Measurements from ENCODE around the gene CCDC40.

Gene CCDC40

DNA sequence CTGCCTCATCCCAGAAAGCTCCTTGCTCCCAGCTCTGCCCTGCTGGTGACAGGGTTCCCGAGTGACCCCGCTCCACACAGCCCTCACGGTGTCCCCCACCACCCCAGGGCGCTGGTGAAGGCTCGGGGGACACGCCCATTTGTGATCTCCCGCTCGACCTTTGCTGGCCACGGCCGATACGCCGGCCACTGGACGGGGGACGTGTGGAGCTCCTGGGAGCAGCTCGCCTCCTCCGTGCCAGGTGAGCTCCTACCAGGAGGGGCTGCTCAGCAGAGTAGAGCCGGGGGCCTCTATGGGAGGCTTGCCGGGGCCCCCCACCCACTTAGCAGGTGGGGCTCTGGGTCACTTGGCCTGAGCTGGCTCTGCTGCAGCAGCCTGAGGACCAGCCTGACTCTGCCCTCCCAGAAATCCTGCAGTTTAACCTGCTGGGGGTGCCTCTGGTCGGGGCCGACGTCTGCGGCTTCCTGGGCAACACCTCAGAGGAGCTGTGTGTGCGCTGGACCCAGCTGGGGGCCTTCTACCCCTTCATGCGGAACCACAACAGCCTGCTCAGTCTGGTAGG is 76.1 kb downstream of the CCDC40 start:
- ChIA-PET POLR2A (ENCODE audit: low non-redundant PET) (no interaction called here), CTCF (no interaction called here)
- no peak overlapping the region for H3K27ac ChIP-seq
- TF ChIP-seq CTCF (conservative IDR thresholded peaks at IDR 0.05; ENCODE audit: low read depth) = no peak
- DNase-seq (ENCODE audit: low spot score) = no peak

DNA sequence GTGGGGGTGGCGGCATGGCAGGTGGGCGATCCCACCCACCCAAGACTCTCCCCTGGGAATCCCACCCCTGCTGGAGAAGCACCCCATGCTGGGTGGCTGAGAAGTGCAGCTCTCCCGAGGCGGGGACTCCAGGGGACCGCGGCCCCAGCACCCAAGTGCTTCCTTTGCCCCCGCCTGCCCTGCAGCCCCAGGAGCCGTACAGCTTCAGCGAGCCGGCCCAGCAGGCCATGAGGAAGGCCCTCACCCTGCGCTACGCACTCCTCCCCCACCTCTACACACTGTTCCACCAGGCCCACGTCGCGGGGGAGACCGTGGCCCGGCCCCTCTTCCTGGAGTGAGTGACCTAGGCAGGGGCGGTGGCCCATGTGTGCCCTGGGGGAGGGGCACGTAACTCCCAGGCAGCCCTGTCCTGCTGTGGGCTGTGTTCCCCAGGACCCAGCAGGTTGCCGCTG is 76.6 kb downstream of the CCDC40 start:
- no peak for DNase-seq (ENCODE audit: low spot score)
- TF ChIP-seq CTCF (conservative IDR thresholded peaks at IDR 0.05; ENCODE audit: low read depth) = no peak
- H3K27ac ChIP-seq = no peak overlapping the region
- POLR2A ChIA-PET (ENCODE audit: low non-redundant PET) = interaction anchor here (0.6 kb wide), 1 partner anchor 139 kb away, joined by 4 read pairs; no protein-coding TSS in a partner anchor
- CTCF ChIA-PET = interaction anchor here (0.7 kb wide), 1 partner anchor 11 kb away, joined by 3 read pairs; no protein-coding TSS in a partner anchor

- no peak for TF ChIP-seq CTCF (conservative IDR thresholded peaks at IDR 0.05; ENCODE audit: low read depth)
- POLR2A ChIA-PET (ENCODE audit: low non-redundant PET) = interaction anchor here (0.7 kb wide), 1 partner anchor 73 kb away, joined by 4 read pairs; no protein-coding TSS in a partner anchor
- CTCF ChIA-PET = interaction anchor here (0.7 kb wide), 1 partner anchor 54 kb away, joined by 3 read pairs; no protein-coding TSS in a partner anchor
- H3K27ac ChIP-seq = no peak overlapping the region
- no peak for DNase-seq (ENCODE audit: low spot score)
These were observed 78.3 kb downstream of the CCDC40 start for GRCh38 chr17:80114758-80115157.

DNA sequence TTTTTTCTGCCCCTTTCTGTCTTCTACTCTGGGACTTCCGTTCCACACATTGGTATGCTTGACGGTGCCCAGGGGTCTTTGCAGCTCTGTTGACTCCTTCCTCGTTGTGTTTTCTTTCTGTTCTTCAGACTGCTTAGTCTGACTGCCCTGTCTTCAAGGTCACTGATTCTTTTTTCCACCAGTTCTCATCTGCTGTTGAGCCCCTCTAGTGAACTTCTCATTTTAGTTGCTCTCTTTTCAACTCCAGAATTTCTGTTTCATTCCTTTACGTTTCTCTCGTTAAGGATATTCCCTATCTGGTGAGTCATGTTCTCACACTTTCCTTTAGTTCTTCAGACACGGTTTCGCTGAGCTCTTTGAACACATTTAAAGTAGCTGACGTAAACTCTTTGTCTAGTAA is 78.7 kb downstream of the CCDC40 start:
- no peak for TF ChIP-seq CTCF (conservative IDR thresholded peaks at IDR 0.05; ENCODE audit: low read depth)
- ChIA-PET CTCF (no interaction called here), POLR2A (ENCODE audit: low non-redundant PET) (no interaction called here)
- no peak overlapping the region for H3K27ac ChIP-seq
- no peak for DNase-seq (ENCODE audit: low spot score)

DNA sequence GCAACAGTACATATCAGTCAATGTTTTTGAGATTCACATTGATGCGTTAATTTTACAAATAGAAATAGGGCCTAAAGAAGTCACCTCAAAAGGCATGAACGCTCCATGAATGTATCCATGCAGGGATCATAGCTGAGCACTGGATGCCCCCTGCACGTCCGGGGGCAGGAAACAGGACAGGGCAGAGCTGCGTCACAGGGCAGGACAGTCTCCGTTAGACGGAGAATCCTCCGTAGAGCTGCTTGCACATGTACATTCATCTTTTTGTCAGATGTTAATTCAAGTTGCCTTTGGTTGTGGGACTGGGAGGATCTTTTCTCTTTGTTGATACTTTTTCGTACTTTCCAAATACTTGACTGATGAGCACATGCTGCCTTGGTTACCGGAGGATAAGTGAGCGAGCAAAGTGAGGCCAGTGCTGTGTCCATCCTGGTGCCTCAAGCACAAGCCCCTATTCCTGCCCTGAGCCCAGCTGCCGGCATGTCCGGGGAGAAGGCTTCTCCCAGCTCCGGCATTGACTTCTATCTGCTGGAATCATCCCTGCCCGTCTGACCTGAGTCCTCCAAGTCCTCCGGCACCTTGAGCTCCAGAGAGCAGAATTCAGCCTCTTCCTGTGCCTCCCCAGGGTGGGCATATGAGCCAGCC is 80.0 kb downstream of the CCDC40 start:
- no peak overlapping the region for H3K27ac ChIP-seq
- CTCF ChIA-PET = no interaction called here
- no peak for TF ChIP-seq CTCF (conservative IDR thresholded peaks at IDR 0.05; ENCODE audit: low read depth)
- POLR2A ChIA-PET (ENCODE audit: low non-redundant PET) = interaction anchor here (1.2 kb wide), 1 partner anchor 15 kb away, joined by 3 read pairs; the partner anchor contains the start of gene GAA
- no peak for DNase-seq (ENCODE audit: low spot score)

DNA sequence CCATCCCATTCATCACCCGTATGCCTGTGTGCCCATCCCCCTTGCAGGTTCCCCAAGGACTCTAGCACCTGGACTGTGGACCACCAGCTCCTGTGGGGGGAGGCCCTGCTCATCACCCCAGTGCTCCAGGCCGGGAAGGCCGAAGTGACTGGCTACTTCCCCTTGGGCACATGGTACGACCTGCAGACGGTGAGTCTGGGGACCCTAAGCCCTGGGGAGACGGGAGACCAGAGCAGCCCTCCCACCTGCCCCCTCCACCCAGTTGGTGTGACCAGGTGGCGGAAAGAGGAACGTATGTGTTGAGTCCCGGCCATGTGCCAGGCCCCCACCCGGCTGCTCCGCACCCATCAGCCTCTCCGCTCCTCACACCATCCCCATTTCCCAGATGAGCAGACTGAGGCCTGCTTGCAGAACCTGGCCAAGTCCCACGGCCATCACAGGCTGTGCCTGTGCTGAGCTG is 80.5 kb downstream of the CCDC40 start:
- no peak for DNase-seq (ENCODE audit: low spot score)
- ChIA-PET CTCF (no interaction called here), POLR2A (ENCODE audit: low non-redundant PET) (interaction anchor here (1.2 kb wide), 1 partner anchor 16 kb away, joined by 3 read pairs; the partner anchor contains the start of gene GAA)

More for the DNA sequence above, 80.5 kb downstream of the CCDC40 start:
- no peak overlapping the region for H3K27ac ChIP-seq
- TF ChIP-seq CTCF (conservative IDR thresholded peaks at IDR 0.05; ENCODE audit: low read depth) = no peak

All from RWPE1 (cell line).